Measurements from ENCODE around the gene PPWD1. TPM values are rescaled to one million over a fixed set of nuclear protein-coding genes. Genes with fewer than 3 reads are reported as not detected.
A peak's percentile ranks its signal among the peaks of the same experiment; 100 is the strongest.

Gene PPWD1
- 10 to 100 TPM; 18.2 to 32.7 (median 25.9) TPM for polyA plus RNA-seq (ENCODE audit: low read depth in 6 of 6)

GRCh38 chr5:65562731-65563701 is at the start of gene PPWD1, which contains the start of gene CENPK:
Gene PPWD1 (plus strand): TSS chr5:65563296. CDS start chr5:65563311, 15 bp downstream.
Gene CENPK (minus strand): TSS chr5:65563168. CDS start chr5:65554907, 8,261 bp downstream.
- Mint-ChIP-seq H3K4me3 (peak within 1 kb of the TSS; percentile 91 to 100 (median 97)), H3K9me3 (no peaks in the 10 kb centered on the region), H3K27me3 (no peaks in the 10 kb centered on the region), H3K4me1 (peaks cover 29 to 44% (median 37%) of the 10 kb centered on the region in 3 donors), H3K36me3 (peaks cover 0 to 13% of the 10 kb centered on the region in 2 donors), H3K27ac (peak within 1 kb of the TSS; percentile 91 to 99 (median 97))
- peak; percentile 97 for ATAC-seq (ENCODE audit: low read depth in 2 of 2)
- peak; percentile 92 for DNase-seq

- DNase-seq: no peak
- Mint-ChIP-seq H3K4me3 (no peak overlapping the region), H3K4me1 (no peaks in the 10 kb centered on the region), H3K9me3 (no peaks in the 10 kb centered on the region), H3K27ac (no peak overlapping the region), H3K27me3 (no peaks in the 10 kb centered on the region), H3K36me3 (no peaks in the 10 kb centered on the region)
- ATAC-seq (ENCODE audit: low read depth in 2 of 2): no peak
Measured at GRCh38 chr5:65525726-65526125, 37.4 kb upstream of the PPWD1 start.

- DNase-seq (no peak), ATAC-seq (ENCODE audit: low read depth in 2 of 2) (no peak)
- Mint-ChIP-seq H3K4me3 (no peak overlapping the region), H3K36me3 (no peaks in the 10 kb centered on the region), H3K9me3 (no peaks in the 10 kb centered on the region), H3K27ac (peak overlapping the region in 1 of 6 donors; percentile 87), H3K27me3 (no peaks in the 10 kb centered on the region), H3K4me1 (no peaks in the 10 kb centered on the region)
Measured at GRCh38 chr5:65530904-65531303, 32.2 kb upstream of the PPWD1 start.

- peak overlapping the region in 1 of 6 donors; percentile 8 for H3K27ac Mint-ChIP-seq
- no peaks in the 10 kb centered on the region for H3K36me3 Mint-ChIP-seq
- no peak overlapping the region for H3K4me3 Mint-ChIP-seq
- H3K4me1 Mint-ChIP-seq: no peaks in the 10 kb centered on the region
- H3K9me3 Mint-ChIP-seq: no peaks in the 10 kb centered on the region
- no peaks in the 10 kb centered on the region for H3K27me3 Mint-ChIP-seq
- DNase-seq (no peak), ATAC-seq (ENCODE audit: low read depth in 2 of 2) (no peak)
Measured at GRCh38 chr5:65535529-65535987, 27.5 kb upstream of the PPWD1 start.

GRCh38 chr5:65539827-65540226 is 23.3 kb upstream of the PPWD1 start:
- no peak for ATAC-seq (ENCODE audit: low read depth in 2 of 2)

GRCh38 chr5:65544473-65544872 is 18.6 kb upstream of the PPWD1 start:
- no peaks in the 10 kb centered on the region for H3K9me3 Mint-ChIP-seq
- no peak overlapping the region for H3K27ac Mint-ChIP-seq
- no peak for DNase-seq
- ATAC-seq (ENCODE audit: low read depth in 2 of 2): no peak
- no peak overlapping the region for H3K4me3 Mint-ChIP-seq
- H3K27me3 Mint-ChIP-seq: no peaks in the 10 kb centered on the region
- H3K36me3 Mint-ChIP-seq: peaks cover 11 to 14% of the 10 kb centered on the region in 2 donors
- no peaks in the 10 kb centered on the region for H3K4me1 Mint-ChIP-seq

More at GRCh38 chr5:65539827-65540226, 23.3 kb upstream of the PPWD1 start:
- Mint-ChIP-seq H3K36me3 (peaks cover 10 to 13% of the 10 kb centered on the region in 2 donors), H3K4me3 (no peak overlapping the region), H3K27ac (no peak overlapping the region), H3K9me3 (no peaks in the 10 kb centered on the region), H3K4me1 (no peaks in the 10 kb centered on the region), H3K27me3 (no peaks in the 10 kb centered on the region)
- no peak for DNase-seq

GRCh38 chr5:65546141-65546540 is 17.0 kb upstream of the PPWD1 start:
- peak overlapping the region in 1 of 8 donors; percentile 22 for H3K4me3 Mint-ChIP-seq

GRCh38 chr5:65548281-65548680 is 14.8 kb upstream of the PPWD1 start:
- ATAC-seq (ENCODE audit: low read depth in 2 of 2) (no peak), DNase-seq (no peak)
- Mint-ChIP-seq H3K4me3 (no peak overlapping the region), H3K27me3 (no peaks in the 10 kb centered on the region), H3K4me1 (no peaks in the 10 kb centered on the region), H3K27ac (no peak overlapping the region), H3K36me3 (peaks cover 7% of the 10 kb centered on the region in 2 donors), H3K9me3 (no peaks in the 10 kb centered on the region)

More at GRCh38 chr5:65546141-65546540, 17.0 kb upstream of the PPWD1 start:
- Mint-ChIP-seq H3K36me3 (peaks cover 14% of the 10 kb centered on the region in 2 donors), H3K27ac (peak overlapping the region in 1 of 6 donors; percentile 88), H3K9me3 (no peaks in the 10 kb centered on the region), H3K4me1 (no peaks in the 10 kb centered on the region), H3K27me3 (no peaks in the 10 kb centered on the region)
- no peak for ATAC-seq (ENCODE audit: low read depth in 2 of 2)
- no peak for DNase-seq

- DNase-seq (no peak), ATAC-seq (ENCODE audit: low read depth in 2 of 2) (no peak)
- Mint-ChIP-seq H3K27ac (peak overlapping the region in 1 of 6 donors; percentile 37), H3K4me3 (no peak overlapping the region), H3K9me3 (no peaks in the 10 kb centered on the region), H3K36me3 (peaks cover 4 to 8% of the 10 kb centered on the region in 2 donors), H3K27me3 (no peaks in the 10 kb centered on the region), H3K4me1 (no peaks in the 10 kb centered on the region)
Measured at GRCh38 chr5:65553941-65554340, 9.2 kb upstream of the PPWD1 start.

- ATAC-seq (ENCODE audit: low read depth in 2 of 2) (no peak), DNase-seq (no peak)
- H3K4me1 Mint-ChIP-seq: no peaks in the 10 kb centered on the region
- H3K4me3 Mint-ChIP-seq: no peak overlapping the region
- H3K9me3 Mint-ChIP-seq: no peaks in the 10 kb centered on the region
- no peaks in the 10 kb centered on the region for H3K27me3 Mint-ChIP-seq
- peak overlapping the region in 1 of 6 donors; percentile 3 for H3K27ac Mint-ChIP-seq
- peaks cover 0 to 8% of the 10 kb centered on the region in 2 donors for H3K36me3 Mint-ChIP-seq
Measured at GRCh38 chr5:65555287-65555686, 7.8 kb upstream of the PPWD1 start.

GRCh38 chr5:65556181-65556580 is 6.9 kb upstream of the PPWD1 start:
- no peaks in the 10 kb centered on the region for H3K4me1 Mint-ChIP-seq
- H3K27ac Mint-ChIP-seq: no peak overlapping the region
- ATAC-seq (ENCODE audit: low read depth in 2 of 2) (no peak), DNase-seq (no peak)
- no peaks in the 10 kb centered on the region for H3K9me3 Mint-ChIP-seq
- H3K4me3 Mint-ChIP-seq: no peak overlapping the region
- peaks cover 0 to 8% of the 10 kb centered on the region in 2 donors for H3K36me3 Mint-ChIP-seq
- no peaks in the 10 kb centered on the region for H3K27me3 Mint-ChIP-seq

GRCh38 chr5:65556718-65557117 is 6.4 kb upstream of the PPWD1 start:
- H3K4me3 Mint-ChIP-seq: no peak overlapping the region
- peaks cover 0 to 8% of the 10 kb centered on the region in 2 donors for H3K36me3 Mint-ChIP-seq
- no peaks in the 10 kb centered on the region for H3K4me1 Mint-ChIP-seq
- no peak overlapping the region for H3K27ac Mint-ChIP-seq
- ATAC-seq (ENCODE audit: low read depth in 2 of 2): no peak
- no peaks in the 10 kb centered on the region for H3K27me3 Mint-ChIP-seq
- no peak for DNase-seq
- no peaks in the 10 kb centered on the region for H3K9me3 Mint-ChIP-seq

- peak overlapping the region; percentile 91 to 99 (median 97) for H3K27ac Mint-ChIP-seq
- H3K9me3 Mint-ChIP-seq: no peaks in the 10 kb centered on the region
- H3K27me3 Mint-ChIP-seq: no peaks in the 10 kb centered on the region
- H3K4me1 Mint-ChIP-seq: peaks cover 29 to 44% (median 41%) of the 10 kb centered on the region in 3 donors
- no peak for ATAC-seq (ENCODE audit: low read depth in 2 of 2)
- no peak for DNase-seq
- peaks cover 0 to 7% of the 10 kb centered on the region in 2 donors for H3K36me3 Mint-ChIP-seq
- H3K4me3 Mint-ChIP-seq: peak overlapping the region; percentile 91 to 100 (median 97)
Measured at GRCh38 chr5:65563777-65564176, 681 bp downstream of the PPWD1 start.

- ATAC-seq (ENCODE audit: low read depth in 2 of 2): no peak
- Mint-ChIP-seq H3K9me3 (no peaks in the 10 kb centered on the region), H3K27me3 (no peaks in the 10 kb centered on the region), H3K4me1 (peaks cover 29 to 44% (median 41%) of the 10 kb centered on the region in 3 donors), H3K27ac (peak overlapping the region in 1 of 6 donors; percentile 3), H3K4me3 (peak overlapping the region in 1 of 8 donors; percentile 96), H3K36me3 (peaks cover 0 to 7% of the 10 kb centered on the region in 2 donors)
- DNase-seq: no peak
Measured at GRCh38 chr5:65566505-65566904, 3.4 kb downstream of the PPWD1 start.
